Measurements from ENCODE around the gene ULK3. TPM values are rescaled to one million over a fixed set of nuclear protein-coding genes. Genes with fewer than 3 reads are reported as not detected.

Gene ULK3
- total RNA-seq, 1 experiment from 2014 or later = 96.4 TPM

Small RNAs within 50 kb of the gene (small RNA-seq; reads per million reads assigned to genes)
- gene CPLX3 (not detected), gene MIR4513 (not detected), gene MIR6882 (not detected)

Other genes with a start within 250 kb of the ULK3 start
- gene CLK3, start 227.3 kb downstream of the ULK3 start, total RNA-seq (2014; rRNA removed; shearing (Covaris generic)) = 94.7 and 115 TPM in 2 replicates
- gene EDC3, start 147.1 kb downstream of the ULK3 start, total RNA-seq (2014; rRNA removed; shearing (Covaris generic)) = 9.4 and 24.0 TPM in 2 replicates
- 0.10 and 2.0 TPM in 2 replicates for gene CYP1A1, start 117.6 kb downstream of the ULK3 start, total RNA-seq (2014; rRNA removed; shearing (Covaris generic))
- not detected in 2 replicates for gene CYP1A2, start 94.3 kb downstream of the ULK3 start, total RNA-seq (2014; rRNA removed; shearing (Covaris generic))
- gene CSK, start 61.1 kb downstream of the ULK3 start, total RNA-seq (2014; rRNA removed; shearing (Covaris generic)) = 54.7 and 60.2 TPM in 2 replicates
- not detected in 2 replicates for gene LMAN1L, start 30.3 kb downstream of the ULK3 start, total RNA-seq (2014; rRNA removed; shearing (Covaris generic))
- gene CPLX3, start 16.5 kb downstream of the ULK3 start, total RNA-seq (2014; rRNA removed; shearing (Covaris generic)) = 0.13 and 0.25 TPM in 2 replicates
- 45.6 and 57.4 TPM in 2 replicates for gene SCAMP2, start 30.2 kb upstream of the ULK3 start, total RNA-seq (2014; rRNA removed; shearing (Covaris generic))
- gene MPI, start 46.9 kb upstream of the ULK3 start, total RNA-seq (2014; rRNA removed; shearing (Covaris generic)) = 61.3 and 81.8 TPM in 2 replicates
- gene FAM219B, start 63.7 kb upstream of the ULK3 start, total RNA-seq (2014; rRNA removed; shearing (Covaris generic)) = 66.1 and 66.2 TPM in 2 replicates
- 122 and 144 TPM in 2 replicates for gene COX5A, start 94.9 kb upstream of the ULK3 start, total RNA-seq (2014; rRNA removed; shearing (Covaris generic))
- 60.1 and 68.1 TPM in 2 replicates for gene RPP25, start 113.6 kb upstream of the ULK3 start, total RNA-seq (2014; rRNA removed; shearing (Covaris generic))
- 0.86 and 3.0 TPM in 2 replicates for gene SCAMP5, start 152.4 kb upstream of the ULK3 start, total RNA-seq (2014; rRNA removed; shearing (Covaris generic))
- 26.9 and 37.0 TPM in 2 replicates for gene PPCDC, start 180.4 kb upstream of the ULK3 start, total RNA-seq (2014; rRNA removed; shearing (Covaris generic))

Data from HT-29 (cell line).